IPS DF 4.7 (cell line): ENCODE results near the gene CFAP54.
"Not testable (repeated sequence)": the region's sequence is repeated elsewhere in the genome, so short reads cannot be mapped to it uniquely, and the experiment has no call there.

ENCODE experiments used
- DNase-seq: peaks from one replicate; pipeline ENCODE4 v3.0.0-alpha.2; 2013; ENCODE audit warnings: low spot score; ENCODE audit errors: extremely low read depth

Gene CFAP54

GRCh38 chr12:96472384-96472783 is 17.0 kb upstream of the CFAP54 start:
- DNase-seq: no peak

- DNase-seq: no peak
Observed at GRCh38 chr12:96473394-96474093, 15.8 kb upstream of the CFAP54 start.

- DNase-seq: no peak
Observed at GRCh38 chr12:96474206-96474605, 15.2 kb upstream of the CFAP54 start.

- DNase-seq: no peak
Observed at GRCh38 chr12:96478011-96478410, 11.4 kb upstream of the CFAP54 start.

- DNase-seq: no peak
Observed at GRCh38 chr12:96482086-96482485, 7.3 kb upstream of the CFAP54 start.

GRCh38 chr12:96483116-96483515 is 6.3 kb upstream of the CFAP54 start:
- no peak for DNase-seq

DNA sequence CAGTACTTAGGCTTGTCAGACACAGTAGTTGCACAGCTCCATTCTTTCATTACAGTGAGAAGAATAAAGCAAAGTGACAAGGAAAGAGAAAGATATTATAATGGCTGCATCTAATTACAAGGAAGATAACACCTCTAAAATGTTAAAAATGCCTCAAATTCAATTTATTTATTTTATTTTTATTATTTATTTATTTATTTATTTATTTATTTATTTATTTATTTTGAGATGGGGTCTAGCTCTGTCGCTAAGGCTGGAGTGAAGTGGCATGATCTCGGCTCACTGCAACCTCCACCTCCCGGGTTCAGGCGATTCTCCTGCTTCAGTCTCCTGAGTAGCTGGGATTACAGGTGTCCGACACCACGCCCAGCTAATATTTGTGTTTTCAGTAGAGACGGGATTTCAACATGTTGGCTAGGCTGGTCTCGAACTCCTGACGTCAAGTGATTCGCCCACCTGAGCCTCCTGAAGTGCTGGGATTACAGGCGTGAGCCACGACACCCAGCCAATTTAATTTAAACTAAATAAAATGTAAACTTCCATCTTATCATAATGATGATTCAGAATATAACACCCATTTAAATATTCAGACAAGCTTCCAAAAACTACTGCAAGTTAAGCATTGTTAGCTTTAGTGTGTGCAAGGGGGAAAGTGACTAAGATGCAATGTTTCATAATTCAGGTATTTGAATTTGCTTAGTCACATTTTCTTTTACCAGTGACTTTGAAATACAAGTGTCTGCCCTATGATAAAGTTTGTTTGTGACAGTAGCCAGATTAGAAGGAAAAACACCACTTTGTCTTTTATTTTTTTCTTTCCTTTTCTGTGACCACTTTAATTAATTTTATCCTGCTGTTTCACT is 2.4 kb upstream of the CFAP54 start:
- DNase-seq: no peak

DNA sequence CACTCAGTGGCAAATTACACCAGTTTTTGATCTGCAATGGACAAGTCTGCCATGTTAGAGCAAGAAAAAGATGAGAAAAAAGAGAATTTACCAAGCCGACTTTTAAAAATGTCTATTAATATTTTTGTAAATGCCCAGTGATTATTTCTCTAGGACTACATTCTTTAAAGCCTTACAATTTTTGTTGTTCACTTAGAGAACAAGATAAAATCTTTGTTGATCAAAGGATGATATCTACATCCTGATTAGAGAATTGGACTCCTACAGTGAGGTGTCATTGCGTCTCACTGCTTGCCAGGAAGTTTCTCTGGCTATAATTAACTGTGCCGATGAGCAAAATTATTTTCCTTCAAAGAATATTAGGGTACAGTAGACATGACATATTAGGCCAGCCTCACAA is 1.7 kb upstream of the CFAP54 start:
- DNase-seq: no peak

GRCh38 chr12:96493106-96493505 is 3.7 kb downstream of the CFAP54 start:
- DNase-seq: no peak

DNA sequence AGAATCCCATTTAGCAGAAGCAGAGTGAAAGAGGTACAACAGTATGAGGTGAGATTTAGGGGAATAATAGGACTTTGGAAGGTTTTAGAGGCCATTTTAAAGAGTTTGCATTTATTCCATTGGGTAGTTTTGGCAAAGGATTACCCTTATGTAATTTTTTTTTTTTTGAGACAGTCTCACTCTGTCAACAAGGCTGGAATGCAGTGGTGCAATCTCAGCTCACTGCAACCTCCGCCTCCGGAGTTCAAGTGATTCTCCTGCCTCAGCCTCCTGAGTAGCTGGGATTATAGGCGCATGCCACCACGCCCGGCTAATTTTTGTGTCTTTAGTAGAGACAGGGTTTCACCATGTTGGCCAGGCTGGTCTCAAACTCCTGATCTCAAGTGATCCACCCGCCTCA is 4.8 kb downstream of the CFAP54 start:
- DNase-seq: not testable (repeated sequence)

- no peak for DNase-seq
Observed at GRCh38 chr12:96495155-96495554, 5.8 kb downstream of the CFAP54 start.

DNA sequence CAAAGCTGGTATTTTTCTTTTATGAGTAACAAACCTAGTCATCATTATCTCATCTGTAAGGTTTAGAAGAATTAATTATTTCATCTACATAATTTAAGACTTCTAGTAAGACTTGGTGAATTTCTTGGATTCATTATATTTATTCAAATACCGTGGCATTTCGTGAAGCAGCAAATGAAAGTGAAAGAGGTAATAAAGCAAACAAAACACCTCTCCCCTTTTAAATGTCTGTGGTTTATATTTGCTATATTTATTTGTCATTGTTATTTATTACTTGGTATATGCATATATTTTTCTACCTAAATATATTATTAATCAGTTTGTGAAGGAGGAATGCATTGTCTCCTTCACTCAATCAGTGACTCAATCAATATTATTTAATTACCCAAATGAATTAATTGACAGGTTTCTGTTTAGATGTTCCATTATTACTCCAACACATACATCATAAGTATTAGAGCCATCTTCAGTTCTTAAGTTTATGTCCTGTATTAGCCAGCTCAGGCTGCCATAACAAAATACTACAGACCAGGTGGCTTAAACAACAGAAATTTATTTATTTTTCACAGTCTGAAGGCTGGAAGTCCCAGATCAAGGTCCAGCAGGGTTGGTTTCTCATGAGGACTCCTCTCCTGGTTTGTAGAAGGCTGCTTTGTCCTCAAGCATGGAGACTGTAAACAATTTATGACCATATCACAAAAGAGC is 6.6 kb downstream of the CFAP54 start:
- no peak for DNase-seq

DNA sequence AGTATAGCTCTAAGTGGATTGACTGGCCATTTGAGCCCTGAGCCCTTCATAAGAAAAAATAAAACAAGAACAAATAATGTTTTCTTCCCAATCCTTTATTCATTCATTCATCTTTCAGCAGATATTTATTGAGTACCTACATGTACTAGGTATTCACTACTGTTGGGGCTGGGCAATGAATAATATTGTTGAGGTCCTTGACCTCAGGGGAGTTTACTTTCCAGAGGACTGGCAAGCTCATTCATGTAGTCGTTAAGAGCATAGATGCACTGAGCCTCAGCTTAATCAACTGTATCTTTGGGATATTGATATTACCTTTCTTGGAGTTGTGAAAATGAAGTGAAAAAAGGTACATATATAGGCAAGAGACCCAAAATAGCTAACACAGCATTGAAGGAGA is 7.6 kb downstream of the CFAP54 start:
- DNase-seq: no peak

- DNase-seq: no peak
Observed at GRCh38 chr12:96497855-96498254, 8.5 kb downstream of the CFAP54 start.

GRCh38 chr12:96500693-96501092 is 11.3 kb downstream of the CFAP54 start:
- DNase-seq: no peak

GRCh38 chr12:96501133-96501761 is 11.9 kb downstream of the CFAP54 start:
- DNase-seq: peak; percentile 44

DNA sequence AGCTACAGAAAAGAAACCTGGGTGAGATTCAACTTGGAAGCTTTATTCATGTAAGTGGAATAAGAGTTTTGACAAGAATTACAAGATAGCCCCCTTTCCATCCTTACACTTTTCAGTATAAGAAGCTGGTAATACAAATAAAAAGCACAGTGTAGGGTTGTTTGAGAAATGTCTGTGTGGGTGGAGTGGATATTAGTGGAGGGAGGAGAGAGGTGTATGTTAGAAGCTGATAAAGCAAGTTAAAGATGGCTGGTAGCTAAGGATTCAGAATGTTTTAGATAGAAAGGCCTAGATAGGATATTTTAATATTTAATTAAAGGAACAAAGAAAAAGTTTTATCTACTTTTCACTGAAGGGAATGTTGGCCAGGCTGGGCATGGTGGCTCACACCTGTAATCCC is 12.5 kb downstream of the CFAP54 start:
- DNase-seq: no peak

DNA sequence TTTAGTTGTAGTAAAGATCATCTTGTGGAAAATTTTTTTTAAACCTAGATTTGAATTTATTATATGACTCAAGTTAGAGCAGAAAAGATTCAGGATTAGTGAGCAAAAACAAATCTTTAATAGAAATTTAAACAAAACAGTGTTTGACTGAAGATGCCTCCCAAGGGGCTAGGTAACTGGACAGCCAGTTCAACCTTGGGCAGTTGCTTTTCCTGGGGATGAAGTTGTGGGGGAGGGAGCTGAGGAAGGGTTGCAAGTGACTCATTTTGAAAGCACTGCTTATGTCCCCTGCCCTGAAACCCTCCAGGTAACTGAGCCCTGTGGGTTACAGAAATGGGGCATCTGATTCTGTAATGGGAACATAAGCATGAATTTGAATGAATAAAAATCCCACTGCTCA is 13.1 kb downstream of the CFAP54 start:
- DNase-seq: no peak

DNA sequence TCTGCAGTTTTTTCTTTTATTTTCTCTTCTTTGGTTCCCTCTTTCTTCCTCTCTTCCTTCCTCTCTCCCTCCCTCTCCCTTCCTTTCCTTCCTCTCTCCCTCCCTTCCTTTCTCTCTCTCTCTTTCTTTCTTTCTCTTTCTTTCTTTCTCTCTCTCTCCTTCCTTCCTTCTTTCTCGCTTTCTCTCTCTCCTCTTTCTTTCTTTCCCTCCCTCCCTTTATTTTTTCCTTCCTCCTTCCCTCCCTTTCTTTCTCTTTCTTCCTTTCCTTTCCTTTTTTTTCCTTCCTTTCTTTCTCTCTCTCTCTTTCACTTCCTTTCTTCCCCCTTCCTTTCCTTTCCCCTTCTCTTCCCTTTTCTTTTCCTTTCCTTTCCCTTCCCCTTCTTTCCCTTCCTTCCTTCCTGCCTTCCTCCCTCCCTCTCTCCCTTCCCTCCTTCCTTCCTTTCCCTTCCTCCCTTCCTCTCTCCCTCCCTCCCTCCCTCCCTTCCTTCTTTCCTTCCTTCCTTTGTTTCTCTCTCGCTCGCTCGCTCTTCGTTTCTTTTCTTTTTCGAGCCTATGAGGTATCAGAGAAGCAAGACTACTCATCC is 13.7 kb downstream of the CFAP54 start:
- no peak for DNase-seq

GRCh38 chr12:96503976-96504375 is 14.6 kb downstream of the CFAP54 start:
- no peak for DNase-seq

DNA sequence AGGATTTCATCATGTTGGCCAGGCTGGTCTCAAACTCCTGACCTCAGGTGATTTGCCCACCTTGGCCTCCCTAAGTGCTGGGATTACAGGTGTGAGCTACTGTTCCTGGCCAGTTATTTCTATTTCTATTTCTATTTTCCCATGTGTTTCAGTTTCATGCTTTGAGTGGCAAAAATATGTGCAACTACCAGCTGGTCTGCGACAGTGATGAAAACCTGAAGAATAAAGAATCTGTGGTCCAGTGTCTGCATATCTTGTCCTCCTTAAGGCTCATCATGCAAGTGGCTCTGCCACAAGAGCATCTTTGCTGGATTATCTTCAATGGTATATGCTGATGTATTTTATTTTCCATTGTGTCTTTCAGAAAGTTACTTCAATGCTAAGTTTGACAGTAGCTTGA is 17.4 kb downstream of the CFAP54 start:
- DNase-seq: no peak
